Measurements from ENCODE around the gene SLC6A15. TPM values are rescaled to one million over a fixed set of nuclear protein-coding genes. Genes with fewer than 3 reads are reported as not detected.

The SLC6A15 gene
- total RNA-seq, 1 experiment from 2014 or later: 0.07 TPM

DNA sequence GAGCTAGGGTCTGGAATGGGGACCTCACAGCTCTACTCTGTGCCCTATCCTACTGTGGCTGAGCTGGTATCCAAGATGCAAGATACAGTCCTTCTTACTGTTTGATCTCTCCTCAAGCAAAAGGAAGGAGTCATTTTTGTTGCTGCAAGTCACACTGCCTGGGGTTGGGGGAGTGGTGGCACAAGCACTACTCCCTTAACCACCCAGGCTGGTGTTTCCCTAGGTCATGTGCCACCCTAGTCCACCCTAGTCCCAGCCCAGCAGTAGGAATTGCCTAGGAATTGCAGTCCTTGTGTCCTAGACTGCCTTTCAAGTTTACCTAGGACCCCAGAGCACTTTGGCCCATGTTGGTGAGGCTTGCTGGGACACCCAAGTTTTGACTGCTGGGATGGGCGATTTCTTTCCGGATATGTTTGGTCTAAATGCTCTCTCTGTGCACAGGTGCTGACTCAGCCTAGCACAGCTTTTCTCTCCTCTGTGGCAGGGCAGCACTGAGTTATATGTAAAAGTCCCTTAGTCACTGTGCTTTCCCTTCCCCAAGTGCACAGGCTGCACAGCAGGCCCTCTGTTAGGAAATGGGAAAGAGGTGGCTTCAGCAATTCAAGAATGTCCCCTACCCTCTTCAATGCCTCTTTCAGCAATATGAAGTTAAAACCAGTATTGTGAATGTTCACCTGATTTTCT lies 54.9 kb downstream of the SLC6A15 start:
- RAD21 ChIA-PET (ENCODE audit: low non-redundant PET in 1 of 2, low total read pairs in 2 of 2, uncharacterized antibody in 2 of 2, unreplicated experiment in 2 of 2): no interaction called here
- CTCF ChIA-PET: interaction anchor here (0.7 kb wide), 1 partner anchor 14 kb away, joined by 3 read pairs; no protein-coding TSS in a partner anchor
- no peaks in the 10 kb centered on the region for H3K27me3 ChIP-seq (ENCODE audit: insufficient read depth, low read length)
- no peak overlapping the region for H3K9ac ChIP-seq (ENCODE audit: low read length)
- H3K27ac ChIP-seq (ENCODE audit: low read depth, low read length): no peak overlapping the region
- no peaks in the 10 kb centered on the region for H3K79me2 ChIP-seq (ENCODE audit: insufficient read depth, low read length)
- H3K36me3 ChIP-seq (ENCODE audit: control insufficient read depth in 1 of 2, insufficient read depth in 2 of 2, low read length in 2 of 2): no peaks in the 10 kb centered on the region
- POLR2A ChIA-PET: no interaction called here
- no TSS peak for BruUV-seq (replicated peaks)
- no peak overlapping the region for H3K4me3 ChIP-seq (replicated peaks in 1 of 2; ENCODE audit: low read depth in 1 of 2, low read length in 2 of 2)
- intact Hi-C loops (cut with micrococcal nuclease): no loop called here
- H4K20me1 ChIP-seq (ENCODE audit: insufficient read depth): no peaks in the 10 kb centered on the region
- no peak overlapping the region for H2AFZ ChIP-seq (ENCODE audit: low read depth, low read length, poor library complexity, severe bottlenecking)
- no peak for TF ChIP-seq CBX3 (IDR thresholded peaks at IDR 0.05; ENCODE audit: low read depth)
- no peak for DNase-seq (ENCODE audit: low read depth, low spot score)
- no peak overlapping the region for H3K4me2 ChIP-seq (ENCODE audit: low read length)
- no peaks in the 10 kb centered on the region for H3K4me1 ChIP-seq (ENCODE audit: control insufficient read depth in 1 of 2, insufficient read depth in 2 of 2, low read length in 2 of 2)
- ATAC-seq: no peak
- H3K9me3 ChIP-seq (ENCODE audit: control insufficient read depth in 1 of 2, insufficient read depth in 1 of 2, low read depth in 1 of 2, low read length in 2 of 2): no peaks in the 10 kb centered on the region
- H3K9me2 ChIP-seq (ENCODE audit: insufficient read depth): no peaks in the 10 kb centered on the region

DNA sequence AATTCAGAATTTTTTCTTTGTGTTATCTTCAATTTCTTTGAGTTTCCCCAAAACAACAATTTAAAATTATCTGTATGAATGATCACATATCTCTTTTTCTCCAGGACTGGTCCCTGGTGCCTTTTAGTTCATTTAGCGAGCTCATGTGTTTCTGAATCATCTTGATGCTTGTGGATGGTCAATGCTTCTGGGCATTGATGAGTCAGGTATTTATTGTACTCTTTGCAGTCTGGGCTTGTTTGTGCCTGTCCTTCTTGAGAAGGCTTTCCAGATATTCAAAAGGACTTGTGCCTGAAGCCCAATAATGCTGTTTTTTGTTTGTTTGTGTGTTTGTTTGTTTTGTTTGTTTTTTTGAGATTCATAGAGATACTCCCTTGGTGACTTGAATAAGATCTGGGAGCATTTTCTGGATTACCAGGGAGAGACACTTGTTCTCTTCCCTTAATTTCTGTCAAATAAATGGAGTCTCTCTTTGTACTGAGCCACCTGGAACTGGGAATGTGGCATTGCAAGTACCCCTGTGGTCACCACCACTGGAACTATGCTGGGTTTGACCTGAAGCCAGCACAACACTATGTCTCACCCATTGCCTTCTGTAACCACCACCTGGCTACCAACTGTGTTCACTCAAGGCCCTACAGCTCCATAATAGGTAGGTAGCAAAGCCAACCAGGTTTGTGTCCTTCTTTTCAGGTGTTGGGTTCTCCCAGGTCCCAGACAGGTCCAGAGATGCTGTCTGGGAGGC lies 56.3 kb downstream of the SLC6A15 start:
- RAD21 ChIA-PET (ENCODE audit: low non-redundant PET in 1 of 2, low total read pairs in 2 of 2, uncharacterized antibody in 2 of 2, unreplicated experiment in 2 of 2): no interaction called here
- POLR2A ChIA-PET: no interaction called here

More for the DNA sequence above, 56.3 kb downstream of the SLC6A15 start:
- BruUV-seq (replicated peaks): no TSS peak
- Histone ChIP-seq H3K9ac (ENCODE audit: low read length) (no peak overlapping the region), H3K27ac (ENCODE audit: low read depth, low read length) (no peak overlapping the region), H3K9me3 (ENCODE audit: control insufficient read depth in 1 of 2, insufficient read depth in 1 of 2, low read depth in 1 of 2, low read length in 2 of 2) (no peaks in the 10 kb centered on the region), H2AFZ (ENCODE audit: low read depth, low read length, poor library complexity, severe bottlenecking) (no peak overlapping the region), H3K79me2 (ENCODE audit: insufficient read depth, low read length) (no peaks in the 10 kb centered on the region), H3K36me3 (ENCODE audit: control insufficient read depth in 1 of 2, insufficient read depth in 2 of 2, low read length in 2 of 2) (no peaks in the 10 kb centered on the region), H3K27me3 (ENCODE audit: insufficient read depth, low read length) (no peaks in the 10 kb centered on the region), H3K4me2 (ENCODE audit: low read length) (no peak overlapping the region), H3K4me1 (ENCODE audit: control insufficient read depth in 1 of 2, insufficient read depth in 2 of 2, low read length in 2 of 2) (no peaks in the 10 kb centered on the region), H3K9me2 (ENCODE audit: insufficient read depth) (no peaks in the 10 kb centered on the region), H4K20me1 (ENCODE audit: insufficient read depth) (no peaks in the 10 kb centered on the region), H3K4me3 (replicated peaks in 1 of 2; ENCODE audit: low read depth in 1 of 2, low read length in 2 of 2) (no peak overlapping the region)
- no peak for ATAC-seq
- no peak for DNase-seq (ENCODE audit: low read depth, low spot score)
- intact Hi-C loops (cut with micrococcal nuclease): no loop called here
- CTCF ChIA-PET: no interaction called here
- TF ChIP-seq EGR1 (IDR thresholded peaks at IDR 0.05; ENCODE audit: low read depth) (no peak), POLR2AphosphoS5 (IDR thresholded peaks at IDR 0.05; ENCODE audit: low read depth, low read length) (no peak), JUND (IDR thresholded peaks at IDR 0.05) (0 out of 2 replicates have a peak, but pooled peaks have one; percentile 12), CBX3 (IDR thresholded peaks at IDR 0.05; ENCODE audit: low read depth) (no peak)

All from HCT116 (cell line).